Transverse colon (tissue), 4 donors: ENCODE data around the gene LPCAT1. TPM values are rescaled to one million over a fixed set of nuclear protein-coding genes. Genes with fewer than 3 reads are reported as not detected.

Source experiments
- DNase-seq: peaks from one replicate; pipeline ENCODE4 v3.0.0-alpha.2; 2019
- H3K27ac ChIP-seq, 4 donors: fragments of 200-600 bp; sonication (generic); 2 replicates each; pipeline ENCODE4 v1.5.1; 2016 to 2018; ENCODE audit warnings: inconsistent platforms in 4 of 4
- H3K27me3 ChIP-seq: fragments of 200-600 bp; sonication (generic); 2 replicates; pipeline ENCODE4 v1.5.1; 2017; ENCODE audit warnings: inconsistent platforms
- H3K36me3 ChIP-seq, 4 donors: fragments of 200-600 bp; sonication (generic); 2 replicates each; pipeline ENCODE4 v1.5.1; 2017 to 2019; ENCODE audit warnings: inconsistent platforms in 4 of 4
- H3K4me1 ChIP-seq, 4 donors: fragments of 200-600 bp; sonication (generic); 2 replicates each; pipeline ENCODE4 v1.5.1; 2017 to 2020; ENCODE audit warnings: inconsistent platforms in 4 of 4
- H3K4me3 ChIP-seq, 4 donors: fragments of 200-600 bp; sonication (generic); 1 replicate in 1 of 4; 2 replicates in 3 of 4; pipeline versions ENCODE4 v1.5.1 to v1.6.1; 2017 to 2019; ENCODE audit warnings: inconsistent platforms in 4 of 4
- H3K9me3 ChIP-seq, 2 donors: fragments of 200-600 bp; sonication (generic); 2 replicates each; pipeline ENCODE4 v1.5.1; 2017 to 2019; ENCODE audit warnings: inconsistent platforms in 2 of 2
- EP300 ChIP-seq: sonication (generic); formaldehyde crosslinking; IDR thresholded peaks from one replicate; pipeline ENCODE4 v1.6.1; 2017; ENCODE audit warnings: antibody characterized with exemption, low read depth
- POLR2A ChIP-seq: fragments of 450-650 bp; IDR thresholded peaks from one replicate; pipeline ENCODE4 v1.6.1; 2016; ENCODE audit warnings: antibody characterized with exemption, mild to moderate bottlenecking, moderate library complexity
- POLR2AphosphoS5 ChIP-seq, 3 donors: sonication (generic); formaldehyde crosslinking; IDR thresholded peaks; one replicate each; pipeline ENCODE4 v1.6.1; 2016; ENCODE audit warnings: antibody characterized with exemption in 3 of 3
- WGBS, 2 donors: methylation state at CpG; one replicate each; pipeline ENCODE4 v1.1.5; 2018; ENCODE audit warnings: low coverage in 1 of 2; 5-methylcytosine and 5-hydroxymethylcytosine counted together
- in situ Hi-C, 4 donors: fragments of 200-750 bp; cut with MboI; loops; one replicate each; pipeline versions ENCODE4 v1.15.0 to v1.15.1; 2017; ENCODE audit warnings: low sequenced_read_pairs in 3 of 4, low pct_ligation_motif_present in 1 of 4, low pct_unique_long_range_greater_than_20kb in 1 of 4
- intact Hi-C: fragments of 100-400 bp; cut with DNase I; formaldehyde crosslinking; loops from one replicate; pipeline ENCODE4 v1.15.1; 2023; ENCODE audit warnings: low total_unique reads
- total RNA-seq, 4 donors: library from RNA; depleted of rRNA; stranded (reverse); fragments of >200 nt; gene quantifications; one replicate each; pipeline ENCODE4 v1.1.0, GENCODE V29; 2016
- TF ChIP-seq, protein P1 (sequence below), 5 experiments: fragments of 200-600 bp in 3 of 5; fragments of 450-650 bp in 2 of 5; sonication (generic) in 3 of 5; IDR thresholded peaks; 1 replicate in 2 of 5; 2 replicates in 3 of 5; pipeline ENCODE4 v1.5.1; 2016 to 2017; ENCODE audit warnings: antibody characterized with exemption in 5 of 5, inconsistent platforms in 3 of 5, mild to moderate bottlenecking in 2 of 5, moderate library complexity in 1 of 5

Gene LPCAT1
- total RNA-seq, 4 donors from 2014 or later: 10.0 to 50.5 (median 21.0) TPM

DNA sequence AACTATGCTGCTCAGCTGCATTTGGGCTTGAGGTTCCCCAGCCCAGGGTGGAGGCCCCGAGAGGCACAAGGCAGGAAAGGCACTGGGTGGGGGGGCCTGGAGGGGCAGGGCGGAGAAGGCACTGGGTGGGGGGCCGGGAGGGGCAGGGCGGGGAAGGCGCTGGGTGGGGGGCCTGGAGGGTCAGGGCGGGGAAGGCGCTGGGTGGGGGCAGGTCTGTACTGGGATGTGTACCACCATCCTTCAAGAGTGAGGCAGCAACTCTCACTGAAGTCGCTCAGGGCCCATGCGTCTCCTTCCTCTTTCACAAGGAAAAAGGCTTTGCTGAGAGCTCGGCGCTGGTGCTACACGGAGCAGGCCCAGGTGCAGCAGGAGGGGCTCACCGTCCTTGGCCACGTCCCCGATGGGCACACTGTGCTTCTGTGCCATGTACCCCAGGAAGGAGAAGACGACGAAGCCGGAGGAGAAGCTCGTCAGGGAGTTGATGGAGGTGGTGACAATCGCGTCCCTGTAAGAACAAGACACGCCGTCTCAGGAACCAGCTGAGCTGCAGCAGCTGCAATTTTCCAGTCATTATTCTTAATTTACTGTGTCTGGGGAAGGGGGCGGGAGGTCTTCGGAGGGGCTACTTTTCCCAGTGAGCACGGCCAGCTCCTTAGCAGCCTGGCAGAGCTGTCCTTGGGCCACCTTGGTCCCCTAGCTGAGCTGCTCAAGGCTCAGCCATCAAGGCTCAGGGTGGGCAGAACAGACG lies 109.3 kb downstream of the LPCAT1 start:
- H3K4me3 ChIP-seq: no peak overlapping the region
- intact Hi-C loops: no loop called here
- H3K36me3 ChIP-seq: no peaks in the 10 kb centered on the region
- H3K27ac ChIP-seq: no peak overlapping the region
- no peak for DNase-seq
- in situ Hi-C loops: no loop called here
- no peaks in the 10 kb centered on the region for H3K4me1 ChIP-seq
- peaks cover 10% of the 10 kb centered on the region for H3K27me3 ChIP-seq
- no peak for TF ChIP-seq POLR2A
- TF ChIP-seq, protein P1, sequence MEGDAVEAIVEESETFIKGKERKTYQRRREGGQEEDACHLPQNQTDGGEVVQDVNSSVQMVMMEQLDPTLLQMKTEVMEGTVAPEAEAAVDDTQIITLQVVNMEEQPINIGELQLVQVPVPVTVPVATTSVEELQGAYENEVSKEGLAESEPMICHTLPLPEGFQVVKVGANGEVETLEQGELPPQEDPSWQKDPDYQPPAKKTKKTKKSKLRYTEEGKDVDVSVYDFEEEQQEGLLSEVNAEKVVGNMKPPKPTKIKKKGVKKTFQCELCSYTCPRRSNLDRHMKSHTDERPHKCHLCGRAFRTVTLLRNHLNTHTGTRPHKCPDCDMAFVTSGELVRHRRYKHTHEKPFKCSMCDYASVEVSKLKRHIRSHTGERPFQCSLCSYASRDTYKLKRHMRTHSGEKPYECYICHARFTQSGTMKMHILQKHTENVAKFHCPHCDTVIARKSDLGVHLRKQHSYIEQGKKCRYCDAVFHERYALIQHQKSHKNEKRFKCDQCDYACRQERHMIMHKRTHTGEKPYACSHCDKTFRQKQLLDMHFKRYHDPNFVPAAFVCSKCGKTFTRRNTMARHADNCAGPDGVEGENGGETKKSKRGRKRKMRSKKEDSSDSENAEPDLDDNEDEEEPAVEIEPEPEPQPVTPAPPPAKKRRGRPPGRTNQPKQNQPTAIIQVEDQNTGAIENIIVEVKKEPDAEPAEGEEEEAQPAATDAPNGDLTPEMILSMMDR (IDR thresholded peaks at IDR 0.05): no peak
- no peak for TF ChIP-seq POLR2AphosphoS5 (IDR thresholded peaks at IDR 0.05)
- no peak for TF ChIP-seq EP300
- H3K9me3 ChIP-seq: no peaks in the 10 kb centered on the region
- 58 to 60% methylated on average over 12 to 26 of the region's 27 CpGs for WGBS, 2 donors

DNA sequence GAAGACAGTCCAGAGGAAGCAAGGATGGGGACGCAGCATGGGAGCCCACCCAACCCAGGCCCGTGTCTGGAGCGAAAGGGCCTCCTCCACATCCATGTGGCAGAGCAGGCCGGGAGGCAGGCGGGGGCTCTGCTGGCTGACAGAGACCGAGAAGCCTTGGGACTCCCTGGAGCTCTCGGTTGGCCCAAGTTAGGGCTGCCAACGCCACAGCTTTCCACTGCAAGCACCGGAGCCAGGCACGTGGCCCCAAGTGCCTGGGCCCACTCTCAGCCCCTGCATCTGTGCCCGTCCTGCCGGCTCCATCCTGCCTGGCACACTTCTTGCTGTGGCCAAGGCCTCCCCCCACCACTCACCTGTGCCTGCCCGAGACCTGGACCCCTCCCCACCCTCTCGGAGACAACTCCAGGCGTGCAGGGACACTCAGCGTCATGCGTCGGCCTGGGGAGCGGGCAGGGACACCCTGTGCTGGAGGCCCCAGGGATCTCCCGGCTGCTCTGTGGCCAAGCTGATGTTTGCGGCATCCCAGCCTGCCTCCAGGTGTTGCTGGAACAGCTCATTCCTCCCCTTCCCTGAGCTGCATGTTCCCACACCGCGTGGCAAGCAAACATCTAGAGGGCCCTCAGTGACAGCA lies 110.0 kb downstream of the LPCAT1 start:
- no peaks in the 10 kb centered on the region for H3K36me3 ChIP-seq
- no peak overlapping the region for H3K27ac ChIP-seq
- no peak for DNase-seq
- H3K9me3 ChIP-seq: no peaks in the 10 kb centered on the region
- WGBS, 2 donors: 82% methylated on average over 20 of the region's 23 CpGs; no CpG with 5 or more reads in 1 of the 2 donors
- H3K4me1 ChIP-seq: no peaks in the 10 kb centered on the region
- TF ChIP-seq, protein P1 (IDR thresholded peaks at IDR 0.05): no peak
- TF ChIP-seq POLR2AphosphoS5 (IDR thresholded peaks at IDR 0.05): no peak
- no peak for TF ChIP-seq POLR2A
- TF ChIP-seq EP300: no peak
- in situ Hi-C loops (no loop called here), intact Hi-C loops (no loop called here)
- peaks cover 12% of the 10 kb centered on the region for H3K27me3 ChIP-seq
- no peak overlapping the region for H3K4me3 ChIP-seq

DNA sequence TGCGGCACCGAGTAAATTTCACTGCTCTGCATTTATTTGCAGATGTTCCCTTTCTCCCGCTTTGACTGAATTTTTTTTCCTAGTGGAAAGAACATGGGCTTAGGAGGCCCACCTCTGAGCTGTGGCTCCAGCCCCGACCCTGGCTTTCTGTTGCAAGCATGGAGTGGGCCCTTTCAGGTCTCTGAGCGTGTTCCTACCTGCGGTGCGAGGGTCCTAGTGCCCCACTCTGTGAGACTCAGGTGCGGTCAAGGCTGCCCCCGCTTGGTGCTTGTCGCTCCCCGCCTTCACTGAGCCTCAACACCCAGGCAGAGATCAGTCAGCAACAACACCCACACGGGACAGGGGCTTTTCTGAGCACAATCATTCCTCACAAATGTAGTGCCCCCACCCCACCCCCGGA lies 110.5 kb downstream of the LPCAT1 start:
- Histone ChIP-seq H3K4me1 (no peaks in the 10 kb centered on the region), H3K4me3 (no peak overlapping the region), H3K36me3 (no peaks in the 10 kb centered on the region), H3K27ac (no peak overlapping the region), H3K27me3 (peaks cover 17% of the 10 kb centered on the region), H3K9me3 (no peaks in the 10 kb centered on the region)
- intact Hi-C loops: no loop called here
- WGBS, 2 donors: 71 to 84% methylated on average over 3 to 13 of the region's 13 CpGs
- in situ Hi-C loops: no loop called here
- TF ChIP-seq EP300: no peak
- TF ChIP-seq POLR2A: no peak
- TF ChIP-seq, protein P1 (IDR thresholded peaks at IDR 0.05): no peak
- TF ChIP-seq POLR2AphosphoS5 (IDR thresholded peaks at IDR 0.05): no peak
- no peak for DNase-seq

DNA sequence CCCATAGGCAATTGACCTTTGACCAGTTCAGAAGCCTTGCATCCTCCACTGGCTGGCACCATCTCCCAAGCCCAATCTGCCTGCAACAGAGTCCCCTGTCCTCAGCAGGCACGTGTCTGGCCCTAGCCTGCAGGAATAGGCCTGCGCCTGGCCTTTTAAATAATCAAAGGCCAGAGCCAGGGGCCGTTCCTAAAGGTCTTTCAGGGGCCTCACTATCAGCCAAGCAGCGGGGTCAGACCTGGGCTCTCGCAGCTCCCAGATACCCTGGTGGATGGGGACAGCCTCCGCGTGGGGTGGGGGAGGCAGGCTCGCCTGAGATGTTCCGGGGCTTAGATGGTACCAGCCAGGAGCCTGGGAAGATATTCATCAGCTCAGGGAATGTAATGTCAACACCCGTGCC lies 111.1 kb downstream of the LPCAT1 start:
- TF ChIP-seq POLR2A (no peak), POLR2AphosphoS5 (IDR thresholded peaks at IDR 0.05) (no peak), EP300 (no peak)
- TF ChIP-seq, protein P1 (IDR thresholded peaks at IDR 0.05): no peak
- Histone ChIP-seq H3K9me3 (no peaks in the 10 kb centered on the region), H3K36me3 (no peaks in the 10 kb centered on the region), H3K4me1 (no peaks in the 10 kb centered on the region), H3K27me3 (peaks cover 17% of the 10 kb centered on the region), H3K4me3 (no peak overlapping the region), H3K27ac (no peak overlapping the region)
- intact Hi-C loops (no loop called here), in situ Hi-C loops (no loop called here)
- WGBS, 2 donors: 75% methylated on average over 10 of the region's 10 CpGs; no CpG with 5 or more reads in 1 of the 2 donors
- DNase-seq: no peak
